Ascending aorta (tissue), 2 donors: ENCODE measurements around the gene PIP5K1A. TPM values are rescaled to one million over a fixed set of nuclear protein-coding genes. Genes with fewer than 3 reads are reported as not detected.

ENCODE experiments used
- DNase-seq, 2 donors: peaks; one replicate each; pipeline ENCODE4 v3.0.0-alpha.2; 2019; ENCODE audit warnings: low spot score in 2 of 2
- H3K27ac ChIP-seq, 2 donors: fragments of 200-600 bp; sonication (generic); one replicate each; pipeline ENCODE4 v1.5.1; 2016 to 2017; ENCODE audit warnings: mild to moderate bottlenecking in 1 of 2
- H3K27me3 ChIP-seq: fragments of 200-600 bp; sonication (generic); one replicate; pipeline ENCODE4 v1.5.1; 2017
- H3K36me3 ChIP-seq, 2 donors: fragments of 200-600 bp; sonication (generic); one replicate each; pipeline ENCODE4 v1.5.1; 2016
- H3K4me1 ChIP-seq, 2 donors: fragments of 200-600 bp; sonication (generic); one replicate each; pipeline ENCODE4 v1.5.1; 2016 to 2017; ENCODE audit warnings: mild to moderate bottlenecking in 1 of 2
- H3K4me3 ChIP-seq, 2 donors: fragments of 200-600 bp; sonication (generic); one replicate each; pipeline ENCODE4 v1.5.1; 2016 to 2017; ENCODE audit warnings: mild to moderate bottlenecking in 1 of 2
- H3K9me3 ChIP-seq, 2 donors: fragments of 200-600 bp; sonication (generic); one replicate each; pipeline ENCODE4 v1.5.1; 2016
- intact Hi-C: fragments of 100-400 bp; cut with DNase I; formaldehyde crosslinking; loops from one replicate; pipeline ENCODE4 v1.15.1; 2023
- total RNA-seq: library from RNA; depleted of rRNA; stranded (reverse); fragments of >200 nt; gene quantifications from one replicate; pipeline ENCODE4 v1.1.0, GENCODE V29; 2016
- TF ChIP-seq, protein P1 (sequence below), 3 experiments: fragments of 200-600 bp in 2 of 3; fragments of 450-650 bp in 1 of 3; sonication (generic) in 2 of 3; IDR thresholded peaks; one replicate each; pipeline ENCODE4 v1.5.1; 2016 to 2019; ENCODE audit warnings: antibody characterized with exemption in 3 of 3, mild to moderate bottlenecking in 1 of 3, moderate library complexity in 1 of 3

The PIP5K1A gene
- total RNA-seq, 1 donor from 2014 or later, result 36.5 TPM

DNA sequence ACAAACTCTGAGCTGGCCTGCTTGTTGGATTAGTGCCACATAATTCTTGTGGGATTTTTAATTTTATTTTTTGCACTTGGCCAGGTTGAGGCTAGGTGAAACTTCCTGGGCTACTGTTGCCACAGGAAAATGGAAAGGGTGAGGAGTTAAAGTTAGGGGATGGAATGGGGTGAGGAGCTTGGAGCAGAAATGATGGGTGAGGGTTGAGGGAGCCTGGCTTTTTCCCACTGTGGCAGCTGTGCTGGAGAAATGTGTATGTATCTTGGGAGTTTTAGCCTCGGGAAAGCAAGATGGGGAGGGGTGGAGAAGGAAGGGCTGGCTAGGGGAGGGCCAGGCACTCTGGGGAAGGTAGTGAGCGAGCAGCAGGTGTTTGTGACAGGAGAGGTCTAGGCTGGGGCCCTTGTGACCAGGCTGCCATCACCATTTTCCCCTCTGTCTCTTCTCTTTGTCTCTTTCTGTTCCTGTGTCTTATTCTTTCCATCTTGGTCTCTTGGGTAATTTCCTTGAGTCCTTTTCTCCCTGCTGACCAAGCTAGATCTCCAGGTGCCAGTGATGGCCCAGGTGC lies 85.7 kb downstream of the PIP5K1A start:
- Histone ChIP-seq H3K27ac (peak overlapping the region; percentile 97 to 99), H3K9me3 (no peaks in the 10 kb centered on the region), H3K4me3 (peak overlapping the region; percentile 89 to 94), H3K36me3 (peaks cover 39 to 41% of the 10 kb centered on the region in 2 donors), H3K27me3 (no peaks in the 10 kb centered on the region), H3K4me1 (peaks cover 6 to 17% of the 10 kb centered on the region in 2 donors)
- intact Hi-C loops, result loop anchor here (5.0 kb wide), 1 partner anchor 113 kb away; the partner anchor contains the start of gene PSMB4
- TF ChIP-seq, protein P1, sequence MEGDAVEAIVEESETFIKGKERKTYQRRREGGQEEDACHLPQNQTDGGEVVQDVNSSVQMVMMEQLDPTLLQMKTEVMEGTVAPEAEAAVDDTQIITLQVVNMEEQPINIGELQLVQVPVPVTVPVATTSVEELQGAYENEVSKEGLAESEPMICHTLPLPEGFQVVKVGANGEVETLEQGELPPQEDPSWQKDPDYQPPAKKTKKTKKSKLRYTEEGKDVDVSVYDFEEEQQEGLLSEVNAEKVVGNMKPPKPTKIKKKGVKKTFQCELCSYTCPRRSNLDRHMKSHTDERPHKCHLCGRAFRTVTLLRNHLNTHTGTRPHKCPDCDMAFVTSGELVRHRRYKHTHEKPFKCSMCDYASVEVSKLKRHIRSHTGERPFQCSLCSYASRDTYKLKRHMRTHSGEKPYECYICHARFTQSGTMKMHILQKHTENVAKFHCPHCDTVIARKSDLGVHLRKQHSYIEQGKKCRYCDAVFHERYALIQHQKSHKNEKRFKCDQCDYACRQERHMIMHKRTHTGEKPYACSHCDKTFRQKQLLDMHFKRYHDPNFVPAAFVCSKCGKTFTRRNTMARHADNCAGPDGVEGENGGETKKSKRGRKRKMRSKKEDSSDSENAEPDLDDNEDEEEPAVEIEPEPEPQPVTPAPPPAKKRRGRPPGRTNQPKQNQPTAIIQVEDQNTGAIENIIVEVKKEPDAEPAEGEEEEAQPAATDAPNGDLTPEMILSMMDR (IDR thresholded peaks at IDR 0.05), result no peak
- DNase-seq, result no peak

DNA sequence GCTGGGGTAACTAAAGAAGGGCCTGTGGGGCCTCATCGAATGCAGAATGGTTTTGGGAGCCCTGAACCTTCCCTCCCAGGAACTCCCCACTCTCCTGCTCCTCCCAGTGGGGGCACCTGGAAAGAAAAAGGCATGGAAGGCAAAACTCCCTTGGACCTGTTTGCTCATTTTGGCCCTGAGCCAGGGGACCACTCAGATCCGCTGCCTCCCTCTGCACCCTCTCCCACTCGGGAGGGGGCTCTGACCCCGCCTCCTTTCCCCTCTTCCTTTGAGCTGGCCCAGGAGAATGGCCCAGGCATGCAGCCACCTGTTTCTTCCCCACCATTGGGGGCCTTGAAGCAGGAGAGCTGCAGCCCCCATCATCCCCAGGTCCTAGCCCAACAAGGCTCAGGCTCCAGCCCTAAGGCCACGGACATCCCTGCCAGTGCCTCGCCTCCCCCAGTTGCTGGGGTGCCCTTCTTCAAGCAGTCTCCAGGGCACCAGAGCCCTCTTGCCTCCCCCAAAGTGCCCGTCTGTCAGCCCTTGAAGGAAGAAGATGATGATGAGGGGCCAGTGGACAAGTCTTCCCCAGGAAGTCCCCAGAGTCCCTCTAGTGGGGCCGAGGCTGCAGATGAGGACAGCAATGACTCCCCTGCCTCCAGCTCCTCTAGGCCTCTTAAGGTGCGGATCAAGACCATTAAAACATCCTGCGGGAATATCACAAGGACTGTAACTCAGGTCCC lies 88.4 kb downstream of the PIP5K1A start:
- H3K27me3 ChIP-seq, result no peaks in the 10 kb centered on the region
- no peak overlapping the region for H3K27ac ChIP-seq
- H3K4me1 ChIP-seq, result peaks cover 6 to 12% of the 10 kb centered on the region in 2 donors
- DNase-seq, result no peak
- TF ChIP-seq, protein P1 (IDR thresholded peaks at IDR 0.05), result no peak
- intact Hi-C loops, result no loop called here
- peaks cover 58 to 67% of the 10 kb centered on the region in 2 donors for H3K36me3 ChIP-seq
- H3K4me3 ChIP-seq, result no peak overlapping the region
- H3K9me3 ChIP-seq, result no peaks in the 10 kb centered on the region

DNA sequence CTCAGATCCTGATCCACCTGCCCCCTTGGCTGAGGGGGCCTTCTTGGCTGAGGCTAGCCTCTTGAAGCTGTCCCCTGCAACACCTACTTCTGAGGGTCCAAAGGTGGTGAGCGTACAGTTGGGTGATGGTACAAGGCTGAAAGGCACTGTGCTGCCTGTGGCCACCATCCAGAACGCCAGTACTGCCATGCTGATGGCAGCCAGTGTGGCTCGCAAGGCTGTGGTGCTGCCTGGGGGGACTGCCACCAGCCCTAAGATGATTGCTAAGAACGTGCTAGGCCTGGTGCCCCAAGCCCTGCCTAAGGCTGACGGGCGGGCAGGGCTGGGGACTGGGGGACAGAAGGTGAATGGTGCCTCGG lies 89.0 kb downstream of the PIP5K1A start:
- H3K27me3 ChIP-seq, result no peaks in the 10 kb centered on the region
- intact Hi-C loops, result no loop called here
- peaks cover 62 to 70% of the 10 kb centered on the region in 2 donors for H3K36me3 ChIP-seq
- H3K4me1 ChIP-seq, result peaks cover 6 to 12% of the 10 kb centered on the region in 2 donors
- no peaks in the 10 kb centered on the region for H3K9me3 ChIP-seq
- no peak overlapping the region for H3K27ac ChIP-seq
- no peak overlapping the region for H3K4me3 ChIP-seq
- DNase-seq, result no peak
- TF ChIP-seq, protein P1 (IDR thresholded peaks at IDR 0.05), result no peak

DNA sequence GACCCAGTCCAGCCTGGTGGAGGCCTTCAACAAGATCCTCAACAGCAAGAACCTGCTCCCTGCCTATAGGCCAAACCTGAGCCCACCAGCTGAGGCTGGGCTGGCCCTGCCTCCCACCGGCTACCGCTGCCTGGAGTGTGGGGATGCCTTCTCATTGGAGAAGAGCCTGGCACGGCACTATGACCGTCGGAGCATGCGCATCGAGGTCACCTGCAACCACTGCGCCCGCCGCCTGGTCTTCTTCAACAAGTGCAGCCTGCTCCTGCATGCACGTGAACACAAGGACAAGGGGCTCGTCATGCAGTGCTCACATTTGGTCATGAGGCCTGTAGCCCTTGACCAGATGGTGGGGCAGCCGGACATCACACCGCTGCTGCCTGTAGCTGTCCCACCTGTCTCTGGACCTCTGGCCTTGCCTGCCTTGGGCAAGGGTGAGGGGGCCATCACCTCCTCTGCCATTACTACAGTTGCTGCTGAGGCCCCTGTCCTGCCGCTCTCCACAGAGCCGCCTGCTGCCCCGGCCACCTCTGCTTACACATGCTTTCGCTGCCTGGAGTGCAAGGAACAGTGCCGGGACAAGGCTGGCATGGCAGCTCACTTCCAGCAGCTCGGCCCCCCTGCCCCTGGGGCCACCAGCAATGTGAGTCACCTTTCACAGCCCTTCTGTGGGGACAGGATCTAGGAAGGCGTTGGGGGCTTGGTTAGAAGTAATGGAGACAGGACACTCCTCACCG lies 89.6 kb downstream of the PIP5K1A start:
- peaks cover 6 to 12% of the 10 kb centered on the region in 2 donors for H3K4me1 ChIP-seq
- H3K27ac ChIP-seq, result no peak overlapping the region
- DNase-seq, result no peak
- H3K27me3 ChIP-seq, result no peaks in the 10 kb centered on the region
- H3K36me3 ChIP-seq, result peaks cover 68 to 77% of the 10 kb centered on the region in 2 donors
- intact Hi-C loops, result no loop called here
- TF ChIP-seq, protein P1 (IDR thresholded peaks at IDR 0.05), result no peak
- no peak overlapping the region for H3K4me3 ChIP-seq
- no peaks in the 10 kb centered on the region for H3K9me3 ChIP-seq

DNA sequence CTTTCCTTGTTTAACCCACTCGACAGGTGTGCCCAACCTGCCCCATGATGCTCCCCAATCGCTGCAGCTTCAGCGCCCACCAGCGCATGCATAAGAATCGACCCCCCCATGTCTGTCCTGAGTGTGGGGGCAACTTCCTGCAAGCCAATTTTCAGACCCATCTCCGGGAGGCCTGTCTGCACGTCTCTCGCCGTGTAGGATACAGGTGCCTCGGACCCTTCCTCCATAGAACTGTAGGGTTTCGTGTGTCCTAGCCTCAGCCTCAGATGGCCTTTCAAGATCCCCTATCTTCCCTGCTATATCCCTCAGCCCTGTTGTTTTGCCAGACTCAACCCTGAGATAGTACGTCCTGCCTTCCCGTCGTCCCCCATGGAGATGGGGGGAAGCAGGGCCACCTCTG lies 90.2 kb downstream of the PIP5K1A start:
- TF ChIP-seq, protein P1 (IDR thresholded peaks at IDR 0.05), result no peak
- no peaks in the 10 kb centered on the region for H3K9me3 ChIP-seq
- no peak overlapping the region for H3K4me3 ChIP-seq
- peaks cover 74 to 82% of the 10 kb centered on the region in 2 donors for H3K36me3 ChIP-seq
- intact Hi-C loops, result no loop called here
- no peak for DNase-seq
- H3K27ac ChIP-seq, result no peak overlapping the region
- H3K4me1 ChIP-seq, result peaks cover 2 to 10% of the 10 kb centered on the region in 2 donors
- H3K27me3 ChIP-seq, result no peaks in the 10 kb centered on the region
